Skin of body (tissue), 2 donors: ENCODE measurements around the gene ANKS6. TPM values are rescaled to one million over a fixed set of nuclear protein-coding genes. Genes with fewer than 3 reads are reported as not detected.

ENCODE experiments used
- DNase-seq: peaks from one replicate; lab custom pipeline; 2025; lab: John Stamatoyannopoulos, UW
- total RNA-seq: library from RNA; depleted of rRNA; stranded (reverse); fragments of >200 nt; gene quantifications from one replicate; pipeline ENCODE4 v1.2.3, GENCODE V29; 2014

ANKS6 gene
- total RNA-seq, 1 donor from 2014 or later = 5.6 TPM

DNA sequence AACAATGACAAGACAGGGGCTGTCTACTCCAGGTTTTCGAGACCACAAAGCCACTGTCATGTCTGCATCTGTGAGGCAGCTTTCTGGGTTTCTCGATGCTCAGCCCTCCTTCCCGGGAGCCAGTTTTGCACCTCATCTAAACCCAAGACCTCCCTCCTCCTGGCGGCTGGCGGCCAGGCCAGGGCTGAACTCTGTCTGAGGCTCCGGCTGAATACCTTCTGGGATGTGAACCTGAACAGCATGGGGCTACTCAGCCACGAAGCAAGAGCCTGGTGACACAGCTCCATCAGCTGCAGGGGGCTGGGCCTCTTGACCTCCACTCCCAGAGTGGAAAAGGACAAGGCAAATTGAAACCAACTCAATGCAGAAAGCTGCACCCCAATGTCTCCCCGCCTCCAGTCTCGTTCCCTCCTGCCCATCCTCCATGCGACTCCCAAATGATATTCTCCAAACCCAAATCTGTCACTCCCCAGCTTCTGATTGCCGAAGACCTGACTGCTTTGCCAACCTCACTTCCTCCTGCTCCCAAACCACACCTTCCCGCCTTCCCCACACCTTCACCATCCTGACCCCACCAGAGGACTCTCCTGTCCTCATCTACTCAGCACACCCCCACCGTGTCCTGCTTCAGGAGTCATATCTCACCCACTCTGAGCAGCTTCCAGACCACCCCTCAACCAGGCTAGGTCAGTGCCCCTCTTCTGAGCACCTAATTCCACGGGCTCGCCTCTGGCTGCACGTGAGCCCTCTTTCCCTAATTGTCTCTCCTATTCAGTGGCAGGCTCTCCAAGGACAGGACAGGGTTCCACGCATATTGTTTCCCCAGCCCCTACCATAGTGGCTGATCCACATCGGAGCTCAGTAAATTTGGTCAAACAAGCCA is 4.5 kb downstream of the ANKS6 start:
- DNase-seq = no peak

DNA sequence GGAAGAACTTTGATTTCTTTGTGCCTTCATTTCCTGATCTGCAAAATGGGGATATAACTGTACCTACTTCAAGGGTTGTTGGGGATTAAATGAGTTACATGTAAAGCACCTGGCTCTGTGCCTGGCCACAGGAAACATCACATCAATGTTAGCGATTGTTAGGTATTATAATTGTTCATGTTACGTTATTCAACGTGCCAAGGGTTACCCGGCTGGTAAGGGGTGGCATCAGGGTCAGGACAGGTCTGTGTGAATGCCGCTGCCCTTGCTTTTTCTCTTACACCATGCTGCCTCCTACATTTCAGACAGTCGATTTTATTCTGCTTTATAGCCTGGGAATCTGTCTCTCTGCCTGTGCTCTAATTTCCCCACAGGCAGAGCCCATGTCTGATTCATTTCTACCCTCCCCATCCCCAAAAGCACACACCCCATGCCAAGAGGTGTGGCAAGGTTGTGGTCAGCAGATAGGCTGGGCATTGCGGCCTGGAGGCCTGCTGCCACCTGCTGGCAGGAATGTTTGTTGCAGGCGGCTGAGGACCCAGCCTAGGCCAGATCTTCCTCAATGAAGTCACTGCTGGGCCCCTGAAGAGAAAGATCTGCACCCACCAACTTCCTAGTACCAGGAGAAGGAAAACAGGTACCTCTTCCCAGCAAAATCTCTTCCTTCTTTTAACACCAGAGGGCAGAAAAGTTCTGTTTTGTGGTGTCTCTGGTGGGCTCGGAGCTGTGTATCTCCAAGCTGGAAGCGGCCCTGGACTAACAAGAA is 5.3 kb downstream of the ANKS6 start:
- peak; percentile 35 for DNase-seq

DNA sequence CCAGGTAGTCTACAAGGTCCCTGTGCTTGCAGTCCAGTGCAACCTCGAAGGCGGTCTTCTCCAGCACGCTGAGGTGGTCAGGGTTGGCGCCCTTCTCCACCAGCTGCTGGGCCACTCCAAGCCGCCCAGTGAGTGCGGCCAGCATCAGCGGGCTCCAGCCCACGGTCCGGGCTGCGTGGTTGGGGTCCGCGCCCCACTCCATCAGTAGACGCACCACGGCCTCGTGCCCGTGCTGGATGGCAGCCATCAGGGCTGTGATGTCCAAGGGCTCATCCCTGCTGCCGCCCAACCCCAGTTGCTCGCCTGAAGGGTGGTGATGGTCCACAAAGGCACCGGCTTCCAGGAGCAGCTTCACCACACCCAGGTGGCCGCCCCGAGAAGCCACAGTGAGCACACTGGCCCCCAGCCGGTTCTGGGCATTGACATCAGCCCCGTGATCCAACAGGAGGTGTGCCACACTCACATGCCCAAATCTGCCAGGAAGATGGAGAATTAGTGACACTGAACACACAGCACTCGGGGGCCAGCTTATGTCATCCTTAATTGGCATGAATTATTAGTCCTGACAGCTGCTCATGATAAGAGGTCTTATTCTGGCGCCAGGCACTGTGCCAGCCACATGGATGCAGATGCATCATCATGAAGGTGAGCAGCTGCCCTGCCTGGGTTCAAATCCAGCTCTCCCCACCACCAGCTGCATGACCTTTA is 6.1 kb downstream of the ANKS6 start:
- DNase-seq = no peak

DNA sequence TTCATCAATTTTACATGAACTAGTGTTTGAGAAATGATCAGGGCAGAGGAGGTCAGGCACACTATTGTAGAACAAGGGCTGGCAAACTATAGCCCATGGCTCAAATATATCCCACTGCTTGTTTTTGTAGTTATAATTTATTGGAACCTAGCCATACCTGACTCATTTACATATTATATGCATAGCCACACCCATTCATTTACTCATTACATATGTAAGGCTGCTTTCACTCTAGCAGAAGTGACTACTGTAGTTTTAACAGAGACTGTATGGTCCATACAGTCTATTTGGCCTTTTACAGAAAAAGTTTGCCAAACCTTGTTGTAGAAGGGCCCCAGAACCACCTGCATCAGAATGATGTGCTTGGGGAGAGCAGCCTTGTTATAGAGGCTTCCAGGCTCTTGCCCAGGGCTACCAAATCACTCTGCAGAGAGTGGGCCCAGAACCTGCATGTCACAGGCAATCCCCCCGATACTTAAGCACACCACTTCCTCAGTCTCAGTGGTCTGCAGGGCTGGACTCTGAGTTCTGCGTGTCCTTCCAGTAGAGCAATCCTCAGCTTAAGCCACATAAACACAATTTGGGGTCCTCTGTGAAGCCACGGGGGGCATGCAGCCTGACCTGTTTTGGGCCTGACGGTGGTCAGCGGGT is 6.7 kb downstream of the ANKS6 start:
- no peak for DNase-seq

DNA sequence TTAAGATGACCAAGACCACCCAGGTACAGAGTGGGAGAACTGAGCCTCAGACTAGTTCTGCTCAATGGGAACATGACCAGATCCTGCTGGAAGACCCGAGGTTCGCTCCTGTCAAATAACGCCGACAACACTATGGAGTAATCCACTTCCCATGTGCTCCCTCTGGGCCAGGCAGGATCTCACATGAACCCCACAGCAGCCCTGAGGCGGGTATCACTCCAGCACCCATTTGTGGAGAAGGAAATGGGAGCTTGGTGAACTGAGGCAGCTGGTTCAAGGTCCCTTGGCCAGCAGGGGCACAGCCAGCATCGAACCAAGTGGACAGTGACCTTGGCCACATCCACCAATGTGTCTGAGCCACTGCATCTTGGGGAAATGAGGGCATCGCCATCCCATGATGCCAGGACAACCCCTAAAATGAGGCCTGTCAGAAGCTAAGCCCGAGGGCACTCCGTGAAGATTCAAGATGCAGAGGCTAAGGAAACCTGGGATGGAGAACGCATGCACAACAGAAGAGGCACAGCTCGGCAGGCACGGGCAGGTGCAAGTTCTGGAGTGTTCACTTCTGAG is 8.5 kb downstream of the ANKS6 start:
- DNase-seq = no peak

DNA sequence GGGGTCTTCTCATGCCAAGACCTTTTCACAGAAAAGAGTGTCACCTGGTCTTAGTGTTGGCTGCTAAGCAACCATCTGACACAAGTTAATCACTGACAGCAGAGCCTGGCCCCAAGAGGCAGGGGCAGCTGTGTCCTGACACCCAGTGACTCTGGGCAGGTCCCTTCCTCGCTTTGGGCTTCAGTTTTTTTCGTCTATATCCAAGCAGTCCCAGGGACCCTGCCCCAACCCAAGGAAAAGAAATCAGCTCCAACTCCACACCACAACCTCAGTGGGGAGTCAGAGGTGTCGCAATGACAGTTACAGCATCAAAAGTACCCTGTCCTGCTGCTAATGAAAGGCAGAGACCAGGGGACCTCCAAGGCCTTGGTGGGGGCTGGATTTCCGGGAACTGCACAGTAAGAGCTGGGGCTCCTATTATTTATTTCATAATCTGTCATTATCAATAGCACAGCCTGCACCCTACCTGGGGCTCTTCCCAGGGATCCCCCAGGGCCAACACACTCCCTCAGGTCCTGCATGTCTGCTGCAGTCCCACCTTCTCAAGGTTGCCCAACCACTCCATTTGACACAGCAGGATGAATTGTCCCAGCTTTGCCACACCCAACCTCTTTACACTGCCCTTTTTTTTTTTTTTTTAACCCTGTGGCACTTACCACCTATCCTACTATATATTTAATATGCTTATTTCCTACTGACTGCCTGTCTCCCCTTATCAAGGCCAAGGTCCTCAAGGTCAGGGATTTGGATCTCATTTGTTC is 9.4 kb downstream of the ANKS6 start:
- DNase-seq = no peak

DNA sequence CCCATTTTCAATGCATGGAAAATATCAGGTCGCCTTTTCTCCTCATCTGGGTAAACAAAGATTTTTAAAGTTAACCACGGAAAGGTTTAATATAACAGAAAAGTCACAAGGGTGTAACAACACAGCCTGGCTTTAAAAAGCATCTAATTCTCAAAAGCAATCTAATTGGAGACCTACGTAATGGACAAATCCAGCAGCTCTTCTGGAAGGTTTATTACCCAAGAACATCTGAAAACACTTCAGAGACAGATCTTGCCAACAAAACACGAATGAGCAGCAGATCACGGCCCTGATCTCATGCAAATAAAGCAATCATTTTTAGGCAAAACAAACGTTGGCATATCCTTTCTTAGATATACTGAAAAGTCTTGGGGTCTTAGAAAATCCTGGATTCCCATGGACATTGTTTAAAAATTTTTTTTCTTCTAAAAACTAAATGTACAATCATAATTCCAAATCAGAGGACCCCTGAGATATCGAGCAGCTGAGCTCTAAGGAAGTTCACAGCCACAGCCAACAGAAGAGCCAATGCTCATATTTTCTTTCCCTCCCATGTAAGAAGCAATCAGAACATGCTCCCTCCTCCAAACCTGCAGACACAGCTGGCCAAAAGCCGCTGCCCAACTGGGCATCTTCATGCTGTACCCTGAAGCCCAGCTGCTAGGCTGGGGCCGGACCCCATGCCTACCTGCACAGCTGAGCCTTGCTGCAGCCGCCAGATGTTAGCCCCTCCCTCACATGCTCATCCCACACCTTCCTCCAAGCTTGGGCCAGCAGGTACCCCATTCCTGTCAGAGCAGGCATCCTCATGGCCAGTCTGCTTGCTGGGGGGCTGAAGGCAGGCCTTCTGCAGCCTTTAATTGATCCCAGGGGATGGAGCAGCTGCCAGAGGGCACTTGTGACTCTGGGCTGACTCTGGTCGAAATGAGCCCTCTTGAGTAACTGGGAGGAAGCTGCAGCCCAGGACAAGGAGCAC is 11.2 kb downstream of the ANKS6 start:
- DNase-seq = peak; percentile 46

DNA sequence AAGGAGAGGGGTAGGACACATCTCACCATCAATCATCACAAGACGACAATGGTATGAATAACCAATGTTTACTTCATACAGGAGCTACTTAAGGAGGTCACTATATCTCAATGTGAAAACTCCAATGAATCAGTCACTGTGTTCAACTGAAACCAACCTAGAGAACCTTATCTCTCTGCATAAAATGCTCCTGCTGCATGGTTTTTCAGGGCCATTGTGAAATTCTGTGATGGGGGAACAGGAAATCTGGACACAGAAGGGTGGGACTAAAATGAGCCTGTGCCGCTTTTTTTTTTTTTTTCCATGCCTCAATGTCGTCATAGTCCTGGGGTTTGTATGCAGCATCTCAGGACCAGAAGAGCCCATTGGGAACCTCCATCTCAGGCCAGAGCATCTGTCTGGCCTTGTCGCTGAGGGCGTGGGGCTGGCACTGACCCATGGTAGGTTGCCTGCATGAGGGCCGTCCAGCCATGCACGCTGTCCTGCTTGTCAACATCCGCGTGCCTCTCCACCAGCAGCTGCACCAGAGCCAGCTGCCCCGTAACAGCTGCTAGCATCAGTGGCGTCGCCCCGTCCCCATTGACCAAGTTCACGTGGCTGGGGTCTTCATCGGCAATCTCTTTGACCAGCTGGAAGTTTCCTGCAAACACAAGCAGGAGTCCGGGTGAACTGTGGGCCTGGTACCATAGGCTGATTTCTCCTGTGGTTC is 12.7 kb downstream of the ANKS6 start:
- no peak for DNase-seq

DNA sequence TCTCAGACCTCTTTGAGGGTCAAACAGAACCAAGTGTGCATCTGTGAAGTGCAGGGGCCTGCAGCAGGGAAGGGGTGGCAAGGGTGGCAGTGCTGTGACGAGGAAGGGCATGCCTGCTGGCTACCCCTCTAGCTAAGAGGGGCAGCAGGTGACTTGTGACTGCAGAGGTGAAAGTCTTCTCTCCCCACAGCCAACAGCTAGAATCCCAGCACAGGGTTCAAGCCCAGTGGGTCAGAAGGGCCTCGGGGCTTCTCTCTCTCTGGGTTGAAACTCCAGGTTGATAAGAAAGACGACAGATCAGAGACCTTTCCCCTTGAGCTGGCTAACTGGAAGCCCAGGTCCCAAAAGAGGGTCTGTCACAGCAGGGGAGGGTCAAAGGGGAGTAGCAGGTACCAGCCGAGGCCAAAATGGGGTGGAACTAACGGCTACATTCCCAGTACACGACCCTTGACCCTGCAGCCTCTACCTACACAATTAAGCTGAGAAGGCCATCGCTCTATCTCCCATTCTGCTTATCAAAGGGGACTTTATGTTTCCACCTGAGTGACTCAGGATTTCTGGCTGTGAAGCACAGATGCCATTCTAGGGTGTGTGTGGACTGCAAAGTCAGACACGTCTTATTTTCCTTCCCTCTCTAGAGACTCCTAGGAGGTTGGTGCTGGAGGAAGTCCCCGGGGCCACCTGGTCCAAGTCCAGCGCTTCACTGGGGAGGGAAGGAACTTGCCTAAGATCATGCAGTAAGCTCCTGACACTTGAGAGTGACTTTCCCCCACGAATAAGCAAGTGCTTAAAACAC is 14.6 kb downstream of the ANKS6 start:
- DNase-seq = no peak

DNA sequence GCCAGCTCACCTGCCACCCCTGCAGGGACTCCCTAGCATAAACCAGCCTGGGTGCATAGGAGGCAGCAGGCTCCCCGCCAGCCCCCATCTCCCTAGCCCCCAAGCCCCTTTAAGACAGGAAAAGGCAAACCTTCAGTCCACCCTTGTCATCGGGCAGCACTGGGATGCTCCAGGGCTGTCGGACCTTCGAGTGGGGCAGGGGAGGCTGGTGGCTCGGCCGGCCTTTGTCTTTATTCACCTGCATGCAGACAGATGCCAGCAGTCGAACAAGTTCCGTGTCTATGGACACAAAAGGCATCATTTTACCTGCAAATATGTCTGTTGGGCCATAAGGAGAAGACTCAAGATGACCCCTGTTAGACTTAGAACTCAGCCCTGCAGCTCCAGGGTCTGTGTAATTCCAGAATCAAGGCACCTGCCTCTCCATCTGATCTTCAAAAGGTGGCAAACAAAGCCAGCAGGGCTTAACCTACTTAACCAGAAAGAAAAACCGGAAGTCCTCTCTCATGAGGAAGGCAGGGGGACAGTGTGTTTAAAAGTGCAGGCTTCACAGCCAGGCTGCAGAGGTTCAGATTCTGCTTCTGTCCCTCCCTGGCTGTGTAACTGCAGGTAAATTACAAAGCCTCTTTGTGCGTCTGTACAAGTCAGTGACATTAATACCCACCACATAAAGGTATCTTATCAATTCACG is 16.2 kb downstream of the ANKS6 start:
- DNase-seq = no peak

DNA sequence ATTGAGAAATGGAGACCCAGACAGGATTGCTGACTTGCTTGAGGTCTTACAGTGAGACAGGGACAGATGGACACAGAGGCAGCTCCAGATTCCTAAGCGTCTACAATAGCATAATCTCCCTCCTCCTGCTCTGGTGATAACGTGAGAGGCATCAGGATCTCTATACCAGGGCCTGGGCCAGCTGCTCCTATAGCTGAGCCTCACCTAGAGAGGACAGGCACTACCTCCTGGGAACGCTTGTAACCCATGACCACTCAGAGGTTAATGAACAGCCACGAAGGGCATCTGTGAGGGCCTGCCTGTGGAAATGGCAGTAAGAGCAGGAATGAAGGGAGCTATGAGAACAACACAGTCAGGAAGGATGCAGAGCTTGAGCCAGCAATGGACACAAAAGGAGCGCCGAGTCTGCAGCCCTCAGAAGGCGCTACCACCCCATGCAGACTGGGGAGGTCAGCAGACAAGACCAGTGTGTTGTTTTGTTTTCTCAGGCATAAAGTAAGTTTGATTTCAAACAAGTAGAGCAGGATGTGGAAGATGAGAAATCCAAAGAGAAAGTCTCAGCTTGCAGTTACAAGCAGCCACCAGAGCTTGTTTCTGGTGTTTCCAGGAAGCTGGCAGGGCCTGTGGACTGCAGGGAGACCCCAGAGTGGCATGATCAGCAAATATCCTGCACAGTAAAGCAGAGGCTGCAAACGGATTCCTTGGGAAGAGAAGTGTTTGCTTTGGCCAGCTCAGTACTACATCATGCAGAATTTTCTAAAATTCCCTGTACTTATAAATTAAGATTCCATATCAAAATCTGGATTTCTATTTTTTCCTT is 17.4 kb downstream of the ANKS6 start:
- no peak for DNase-seq

DNA sequence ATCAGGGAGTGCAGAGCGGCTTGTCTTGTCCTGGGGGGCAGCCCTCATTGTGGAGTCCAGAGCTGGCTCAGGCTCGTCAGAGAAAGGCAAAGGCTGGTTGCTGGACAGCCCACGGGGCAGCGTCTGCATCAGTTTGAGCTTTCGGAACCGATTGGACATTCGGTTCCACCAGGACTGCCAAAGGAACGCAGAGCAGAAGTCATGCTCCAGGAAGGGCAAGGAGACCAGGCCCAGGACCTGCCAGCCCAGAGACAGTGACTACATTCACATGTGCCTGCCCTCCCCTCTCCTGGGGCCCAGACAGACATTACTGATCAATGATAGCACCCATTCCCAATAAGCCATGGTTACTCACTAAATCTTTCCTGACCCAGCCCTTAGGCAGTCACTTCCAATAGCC is 18.1 kb downstream of the ANKS6 start:
- no peak for DNase-seq

DNA sequence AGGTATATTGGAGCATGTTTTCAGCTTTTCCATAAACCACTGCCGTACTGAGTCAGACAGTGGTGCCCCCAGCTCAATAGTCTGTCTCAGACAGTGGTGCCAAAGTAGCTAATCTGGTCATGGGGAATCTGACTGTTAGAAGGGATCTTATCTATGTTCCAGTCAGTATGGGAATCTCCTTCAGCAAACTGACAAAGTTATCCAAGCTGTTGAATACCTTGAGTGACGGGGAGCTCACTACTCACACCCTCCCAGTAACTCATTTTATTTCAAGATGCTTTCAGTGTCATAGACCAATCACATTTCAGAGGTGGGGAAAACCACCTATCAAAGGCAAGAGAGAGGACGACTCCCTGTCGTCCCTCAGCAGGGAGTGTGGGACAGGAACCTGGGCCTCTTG is 18.7 kb downstream of the ANKS6 start:
- no peak for DNase-seq

DNA sequence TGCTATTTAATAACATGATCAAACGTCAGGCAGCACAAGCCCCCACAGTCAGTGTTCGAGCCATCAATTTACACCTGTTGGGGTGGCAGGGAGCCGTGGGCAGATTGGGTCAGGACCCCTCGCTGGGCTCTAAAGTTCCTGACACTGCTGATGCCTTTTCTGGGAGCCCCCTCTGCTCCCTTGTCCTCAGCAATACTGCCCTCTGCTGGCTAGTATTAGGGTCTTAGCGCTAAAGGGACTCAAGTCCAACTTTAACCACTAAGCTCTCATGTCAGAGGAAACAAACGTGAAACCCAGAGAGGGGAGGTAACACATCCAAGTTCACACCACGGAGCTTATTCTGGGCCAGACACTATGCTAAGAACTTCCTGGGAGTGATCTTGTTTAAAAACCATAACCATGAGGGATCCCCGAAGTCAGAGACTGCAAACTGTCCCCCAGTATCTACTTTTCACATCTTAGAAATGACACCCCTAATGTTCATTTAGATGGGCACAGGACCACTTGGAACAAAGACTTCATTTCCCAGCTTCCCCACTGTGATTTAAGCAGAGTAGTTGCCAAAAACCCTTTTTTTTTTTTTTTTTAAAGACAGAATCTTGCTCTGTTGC is 20.4 kb downstream of the ANKS6 start:
- no peak for DNase-seq

DNA sequence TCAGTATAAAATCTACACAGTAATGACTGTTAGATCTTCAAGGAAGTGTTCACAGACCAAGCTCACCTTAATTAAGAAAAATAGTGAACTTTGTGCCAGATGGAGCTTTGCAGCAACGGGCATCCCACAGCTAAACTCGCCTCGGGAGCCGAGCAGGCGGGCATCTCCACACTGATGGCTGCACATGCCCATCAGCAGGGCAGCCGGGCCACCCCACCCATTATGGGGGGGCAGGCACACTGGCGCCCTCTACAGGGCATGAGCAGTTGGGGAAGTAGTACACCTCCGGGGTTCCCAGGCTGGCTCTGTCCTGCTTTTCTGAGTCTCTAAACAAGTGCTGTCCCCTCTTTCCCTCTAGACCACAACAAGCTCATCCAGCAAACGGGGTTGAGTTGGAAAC is 21.6 kb downstream of the ANKS6 start:
- DNase-seq = no peak

DNA sequence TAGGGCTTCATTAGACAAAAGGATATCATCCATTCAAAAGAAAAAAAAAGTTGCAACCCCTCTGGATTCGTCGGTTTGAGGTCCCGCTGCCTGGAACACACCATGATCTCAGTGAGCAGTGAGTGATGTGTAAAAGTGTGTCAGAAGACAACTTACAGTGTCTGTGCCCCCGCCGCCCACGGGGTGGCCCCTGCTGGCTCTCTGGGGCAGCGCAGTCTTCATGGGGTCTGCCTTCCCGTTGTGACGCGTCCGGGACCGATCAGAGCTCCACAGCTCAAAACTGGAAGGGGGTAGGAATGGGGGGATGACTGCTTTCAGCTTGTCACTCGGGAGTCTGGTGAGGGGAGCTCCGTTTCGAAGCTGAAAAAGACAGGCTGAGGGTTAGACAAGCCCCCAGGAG is 22.6 kb downstream of the ANKS6 start:
- DNase-seq = no peak
